ENCODE results near the gene PPP1R14C. TPM values are rescaled to one million over a fixed set of nuclear protein-coding genes. Genes with fewer than 3 reads are reported as not detected.

The PPP1R14C gene
- total and polyA plus RNA-seq, 2 experiments from 2014 or later: 1.1 to 1.4 TPM

GRCh38 chr6:150236544-150236943, 93.7 kb downstream of the PPP1R14C start:
- Histone ChIP-seq H3K4me3 (no peak overlapping the region), H4K20me1 (replicated peaks; ENCODE audit: insufficient read depth) (no peaks in the 10 kb centered on the region; the same call in 1 of the 2 replicates), H3K4me2 (no peak overlapping the region), H3K36me3 (ENCODE audit: insufficient read depth) (no peaks in the 10 kb centered on the region), H3K79me2 (replicated peaks; ENCODE audit: insufficient read depth) (no peaks in the 10 kb centered on the region), H3F3A (replicated peaks; ENCODE audit: low read depth) (no peaks in the 10 kb centered on the region), H3K4me1 (ENCODE audit: insufficient read depth) (no peaks in the 10 kb centered on the region), H3K27ac (ENCODE audit: low read depth) (no peak overlapping the region), H2AFZ (no peak overlapping the region), H3K27me3 (ENCODE audit: insufficient read depth) (no peaks in the 10 kb centered on the region), H3K9me2 (ENCODE audit: insufficient read depth) (0 out of 2 replicates have a peak, but pooled peaks cover 7% of the 10 kb centered on the region)
- H3K4me1 Mint-ChIP-seq: peaks cover 3% of the 10 kb centered on the region; the same call in 1 of the 3 replicates
- H3K27me3 Mint-ChIP-seq (ENCODE audit: insufficient read depth, low read depth, poor library complexity): peaks cover 5% of the 10 kb centered on the region
- no peak overlapping the region for H3K4me3 Mint-ChIP-seq
- H3K36me3 Mint-ChIP-seq (ENCODE audit: low read depth): no peaks in the 10 kb centered on the region
- ATAC-seq (no peak; the same call in 2 of the 3 replicates), DNase-seq (ENCODE audit: low spot score) (peak; percentile 13)
- TF ChIP-seq NANOG (IDR thresholded peaks at IDR 0.05; ENCODE audit: borderline replicate concordance) (no peak), JUNB (IDR thresholded peaks at IDR 0.05; ENCODE audit: unreplicated experiment) (no peak), ZNF114 (CRISPR knock-in tag; IDR thresholded peaks at IDR 0.05) (no peak), REST (IDR thresholded peaks at IDR 0.05; ENCODE audit: unreplicated experiment) (no peak), ETS1 (IDR thresholded peaks at IDR 0.05) (no peak)
- peaks cover 3% of the 10 kb centered on the region; the same call in 1 of the 3 replicates for H3K9me3 Mint-ChIP-seq
- H3K27ac Mint-ChIP-seq: no peak overlapping the region

GRCh38 chr6:150237626-150238025, 94.8 kb downstream of the PPP1R14C start:
- Histone ChIP-seq H3K4me1 (ENCODE audit: insufficient read depth) (no peaks in the 10 kb centered on the region), H3F3A (replicated peaks; ENCODE audit: low read depth) (no peaks in the 10 kb centered on the region), H3K9me2 (ENCODE audit: insufficient read depth) (no peaks in the 10 kb centered on the region), H3K27me3 (ENCODE audit: insufficient read depth) (no peaks in the 10 kb centered on the region), H3K4me2 (no peak overlapping the region), H3K36me3 (ENCODE audit: insufficient read depth) (no peaks in the 10 kb centered on the region), H3K4me3 (no peak overlapping the region), H3K79me2 (replicated peaks; ENCODE audit: insufficient read depth) (no peaks in the 10 kb centered on the region), H3K27ac (ENCODE audit: low read depth) (no peak overlapping the region), H4K20me1 (replicated peaks; ENCODE audit: insufficient read depth) (no peaks in the 10 kb centered on the region; the same call in 1 of the 2 replicates), H2AFZ (no peak overlapping the region)
- Mint-ChIP-seq H3K4me3 (no peak overlapping the region), H3K36me3 (ENCODE audit: low read depth) (no peaks in the 10 kb centered on the region), H3K27ac (no peak overlapping the region), H3K9me3 (peaks cover 3% of the 10 kb centered on the region; the same call in 1 of the 3 replicates), H3K27me3 (ENCODE audit: insufficient read depth, low read depth, poor library complexity) (peaks cover 5% of the 10 kb centered on the region), H3K4me1 (peaks cover 3% of the 10 kb centered on the region; the same call in 1 of the 3 replicates)
- no peak for DNase-seq (ENCODE audit: low spot score)
- TF ChIP-seq POLR2AphosphoS5 (IDR thresholded peaks at IDR 0.05; ENCODE audit: low read depth) (no peak), EZH2phosphoT487 (IDR thresholded peaks at IDR 0.05; ENCODE audit: unreplicated experiment) (no peak), CREB1 (CRISPR knock-in tag; IDR thresholded peaks at IDR 0.05; ENCODE audit: low read depth) (no peak), JUNB (IDR thresholded peaks at IDR 0.05; ENCODE audit: unreplicated experiment) (no peak), NANOG (IDR thresholded peaks at IDR 0.05; ENCODE audit: borderline replicate concordance) (no peak), STAT1 (IDR thresholded peaks at IDR 0.05; ENCODE audit: unreplicated experiment) (no peak), REST (IDR thresholded peaks at IDR 0.05; ENCODE audit: unreplicated experiment) (no peak), ZNF331 (CRISPR knock-in tag; IDR thresholded peaks at IDR 0.05; ENCODE audit: low read depth) (no peak)
- ATAC-seq: no peak
